Right ventricle myocardium inferior (tissue), 1 donor: ENCODE measurements around the gene EPHA3. TPM values are rescaled to one million over a fixed set of nuclear protein-coding genes. Genes with fewer than 3 reads are reported as not detected.
A peak's percentile ranks its signal among the peaks of the same experiment; 100 is the strongest.

Experiments used
- ATAC-seq: fragments of 200-7000 bp; cut with Tn5 transposase; one replicate; pipeline ENCODE4 v1.9.1; 2020; ENCODE audit warnings: mild to moderate bottlenecking, moderate library complexity
- DNase-seq: peaks from one replicate; pipeline ENCODE4 v3.0.0; 2021; ENCODE audit errors: missing footprints
- intact Hi-C: fragments of 100-400 bp; cut with DNase I; formaldehyde crosslinking; loops from one replicate; pipeline ENCODE4 v1.11.0; 2022
- total RNA-seq: library from RNA; stranded (reverse); fragmentation: NEBNext Ultra II Directional; extraction: Animal tissue kit (Norgen Biotek cat#: 25700); gene quantifications from one replicate; pipeline ENCODE4 v1.2.1, GENCODE V29; 2021
- donor health status: DM: no; HTN: yes; CAD: no; lungs with severe emphysema.

The EPHA3 gene
- total RNA-seq, 1 donor from 2014 or later, result 2.9 TPM

- intact Hi-C loops, result no loop called here
- no peak for ATAC-seq
- no peak for DNase-seq
Measured at GRCh38 chr3:89216016-89216739, 108.8 kb downstream of the EPHA3 start.

- ATAC-seq, result no peak
Measured at GRCh38 chr3:89217148-89217685, 109.8 kb downstream of the EPHA3 start.

GRCh38 chr3:89221924-89222323, 114.5 kb downstream of the EPHA3 start:
- no peak for ATAC-seq

More at GRCh38 chr3:89217148-89217685, 109.8 kb downstream of the EPHA3 start:
- DNase-seq, result no peak
- intact Hi-C loops, result no loop called here

GRCh38 chr3:89223188-89223587, 115.8 kb downstream of the EPHA3 start:
- DNase-seq, result no peak
- no peak for ATAC-seq
- intact Hi-C loops, result no loop called here

More at GRCh38 chr3:89221924-89222323, 114.5 kb downstream of the EPHA3 start:
- intact Hi-C loops, result no loop called here
- no peak for DNase-seq

GRCh38 chr3:89227218-89227617, 119.8 kb downstream of the EPHA3 start:
- no peak for ATAC-seq
- DNase-seq, result no peak
- intact Hi-C loops, result no loop called here

- intact Hi-C loops, result no loop called here
- DNase-seq, result no peak
- ATAC-seq, result no peak
Measured at GRCh38 chr3:89227634-89228033, 120.2 kb downstream of the EPHA3 start.

GRCh38 chr3:89232155-89232554, 124.7 kb downstream of the EPHA3 start:
- DNase-seq, result no peak
- intact Hi-C loops, result no loop called here
- no peak for ATAC-seq

GRCh38 chr3:89234620-89235019, 127.2 kb downstream of the EPHA3 start:
- ATAC-seq, result no peak
- intact Hi-C loops, result no loop called here
- no peak for DNase-seq

- no peak for DNase-seq
- intact Hi-C loops, result no loop called here
- no peak for ATAC-seq
Measured at GRCh38 chr3:89238846-89239245, 131.4 kb downstream of the EPHA3 start.

- DNase-seq, result no peak
- intact Hi-C loops, result no loop called here
- ATAC-seq, result no peak
Measured at GRCh38 chr3:89239774-89240173, 132.4 kb downstream of the EPHA3 start.

- intact Hi-C loops, result no loop called here
- ATAC-seq (no peak), DNase-seq (no peak)
Measured at GRCh38 chr3:89245612-89246011, 138.2 kb downstream of the EPHA3 start.

- intact Hi-C loops, result no loop called here
- ATAC-seq (no peak), DNase-seq (no peak)
Measured at GRCh38 chr3:89246326-89246725, 138.9 kb downstream of the EPHA3 start.

GRCh38 chr3:89250742-89251141, 143.3 kb downstream of the EPHA3 start:
- intact Hi-C loops, result no loop called here
- DNase-seq (no peak), ATAC-seq (no peak)

- DNase-seq, result no peak
- no peak for ATAC-seq
- intact Hi-C loops, result no loop called here
Measured at GRCh38 chr3:89252016-89252415, 144.6 kb downstream of the EPHA3 start.

GRCh38 chr3:89252860-89253259, 145.4 kb downstream of the EPHA3 start:
- intact Hi-C loops, result no loop called here
- DNase-seq (no peak), ATAC-seq (no peak)

GRCh38 chr3:89256395-89256794, 149.0 kb downstream of the EPHA3 start:
- intact Hi-C loops, result no loop called here
- no peak for ATAC-seq
- DNase-seq, result no peak

GRCh38 chr3:89256882-89257281, 149.5 kb downstream of the EPHA3 start:
- no peak for DNase-seq
- intact Hi-C loops, result no loop called here
- no peak for ATAC-seq

GRCh38 chr3:89260721-89261120, 153.3 kb downstream of the EPHA3 start:
- no peak for DNase-seq
- intact Hi-C loops, result no loop called here
- ATAC-seq, result peak; percentile 44

GRCh38 chr3:89261673-89262072, 154.3 kb downstream of the EPHA3 start:
- intact Hi-C loops, result no loop called here
- DNase-seq (no peak), ATAC-seq (no peak)

- intact Hi-C loops, result no loop called here
- no peak for DNase-seq
Measured at GRCh38 chr3:89262309-89262929, 155.0 kb downstream of the EPHA3 start.

More at GRCh38 chr3:89262309-89262929, 155.0 kb downstream of the EPHA3 start:
- no peak for ATAC-seq
